AG10803 (cell line): ENCODE data around the gene G6PD.
A peak's percentile ranks its signal among the peaks of the same experiment; 100 is the strongest.

ENCODE experiments used
- DNase-seq: peaks from one replicate; pipeline ENCODE4 v3.0.0; 2010; ENCODE audit warnings: low read depth
- H3K4me3 ChIP-seq: 2 replicates; pipeline ENCODE4 v1.5.1; 2011; ENCODE audit warnings: mild to moderate bottlenecking, low read length, control low read depth
- TF ChIP-seq, protein P1 (sequence below): conservative IDR thresholded peaks from 2 replicates; pipeline ENCODE4 v1.5.1; 2011; ENCODE audit warnings: mild to moderate bottlenecking, low read length, control low read depth, inconsistent platforms

Gene G6PD

DNA sequence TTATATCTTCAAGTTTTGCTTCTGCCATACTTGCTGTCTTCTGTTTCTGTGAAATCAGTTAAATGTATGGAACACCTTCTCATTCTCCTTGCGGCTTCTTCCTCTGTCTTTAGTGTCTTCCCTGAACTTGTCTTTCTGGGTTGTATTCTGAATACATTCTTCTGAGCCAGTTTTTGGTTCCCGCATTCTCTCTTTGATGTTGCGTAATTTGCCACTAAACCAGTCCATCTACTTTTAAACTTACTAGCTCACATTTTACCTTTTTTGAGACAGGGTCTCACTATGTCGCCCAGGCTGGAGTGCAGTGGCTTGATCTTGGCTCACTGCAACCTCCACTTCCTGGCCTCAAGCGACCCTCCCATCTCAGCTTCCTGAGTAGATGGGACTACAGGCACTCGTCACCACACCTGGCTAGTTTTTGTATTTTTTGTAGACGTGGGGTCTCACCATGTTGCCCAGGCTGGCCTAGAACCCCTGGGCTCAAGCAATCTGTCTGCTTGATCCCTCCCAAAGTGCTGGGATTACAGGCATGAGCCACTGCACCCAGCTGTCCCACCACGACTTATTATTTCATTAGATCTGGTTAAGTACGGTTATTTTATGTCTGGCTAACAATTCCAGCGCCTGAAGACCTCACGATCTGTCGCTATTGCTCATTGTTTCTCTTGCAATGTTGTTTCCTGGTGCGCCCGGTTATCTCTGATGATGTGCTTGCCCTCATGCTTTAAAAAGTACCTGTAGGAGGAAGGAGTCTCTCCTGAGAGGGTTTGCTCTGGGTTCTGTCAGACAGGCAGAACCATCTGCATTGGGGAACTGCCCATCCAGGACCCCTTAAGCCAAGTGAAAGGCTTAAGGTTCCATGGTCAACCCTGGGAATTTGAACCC lies 20.8 kb downstream of the G6PD start:
- TF ChIP-seq, protein P1, sequence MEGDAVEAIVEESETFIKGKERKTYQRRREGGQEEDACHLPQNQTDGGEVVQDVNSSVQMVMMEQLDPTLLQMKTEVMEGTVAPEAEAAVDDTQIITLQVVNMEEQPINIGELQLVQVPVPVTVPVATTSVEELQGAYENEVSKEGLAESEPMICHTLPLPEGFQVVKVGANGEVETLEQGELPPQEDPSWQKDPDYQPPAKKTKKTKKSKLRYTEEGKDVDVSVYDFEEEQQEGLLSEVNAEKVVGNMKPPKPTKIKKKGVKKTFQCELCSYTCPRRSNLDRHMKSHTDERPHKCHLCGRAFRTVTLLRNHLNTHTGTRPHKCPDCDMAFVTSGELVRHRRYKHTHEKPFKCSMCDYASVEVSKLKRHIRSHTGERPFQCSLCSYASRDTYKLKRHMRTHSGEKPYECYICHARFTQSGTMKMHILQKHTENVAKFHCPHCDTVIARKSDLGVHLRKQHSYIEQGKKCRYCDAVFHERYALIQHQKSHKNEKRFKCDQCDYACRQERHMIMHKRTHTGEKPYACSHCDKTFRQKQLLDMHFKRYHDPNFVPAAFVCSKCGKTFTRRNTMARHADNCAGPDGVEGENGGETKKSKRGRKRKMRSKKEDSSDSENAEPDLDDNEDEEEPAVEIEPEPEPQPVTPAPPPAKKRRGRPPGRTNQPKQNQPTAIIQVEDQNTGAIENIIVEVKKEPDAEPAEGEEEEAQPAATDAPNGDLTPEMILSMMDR, result no peak
- DNase-seq, result no peak
- H3K4me3 ChIP-seq, result no peak overlapping the region

DNA sequence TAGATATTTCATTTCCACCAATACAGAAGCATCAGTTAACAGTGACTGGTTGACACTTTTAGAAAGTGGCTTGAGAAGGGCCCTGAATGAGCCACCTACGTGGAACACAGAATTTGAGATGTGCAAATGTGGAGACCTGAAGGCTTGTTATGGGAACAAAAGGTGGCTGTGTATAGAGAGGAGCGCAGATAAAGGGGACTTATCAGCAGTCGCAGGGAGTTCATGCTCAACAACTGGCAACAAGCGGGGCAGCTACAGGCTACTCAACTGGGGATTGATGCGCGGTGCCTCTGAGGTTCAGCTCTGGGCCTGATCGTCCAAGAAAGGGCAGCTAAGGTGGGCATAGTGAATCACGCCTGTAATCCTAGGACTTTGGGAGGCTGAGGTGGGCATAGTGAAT lies 27.3 kb downstream of the G6PD start:
- DNase-seq, result no peak
- TF ChIP-seq, protein P1, result no peak
- no peak overlapping the region for H3K4me3 ChIP-seq

DNA sequence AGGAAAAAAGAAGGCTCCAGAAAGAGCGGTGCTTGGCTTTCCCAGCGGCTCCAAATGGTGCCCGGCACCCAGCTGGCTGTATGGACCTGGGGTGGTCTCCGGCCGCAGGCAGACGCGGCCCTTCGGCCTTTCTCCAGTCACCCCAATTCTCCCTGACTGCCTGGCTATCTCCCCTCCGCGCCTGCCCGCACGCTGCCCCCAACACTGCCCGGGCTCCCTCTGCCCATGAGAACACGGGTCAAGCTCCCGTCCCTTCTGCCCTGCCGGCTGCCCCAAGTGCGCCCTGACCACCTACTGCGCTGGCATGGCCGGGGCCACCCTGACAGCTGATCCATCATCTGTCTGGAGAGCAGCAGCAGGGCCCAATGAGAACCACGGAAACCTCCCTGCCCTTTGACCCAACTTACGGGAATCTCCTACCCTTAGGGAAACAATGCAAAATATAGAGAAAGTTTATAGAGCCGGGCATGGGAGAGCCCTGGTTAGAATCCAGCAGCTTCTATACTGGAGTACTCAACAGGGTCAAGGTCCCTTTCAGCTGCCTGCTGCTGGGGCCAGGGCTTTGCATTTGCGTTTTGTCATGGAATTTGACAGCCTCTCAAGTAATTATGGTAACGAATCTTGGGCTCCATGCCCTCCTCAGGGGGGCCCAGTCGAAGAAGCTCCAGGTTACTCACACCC lies 29.4 kb downstream of the G6PD start:
- TF ChIP-seq, protein P1, result no peak
- no peak for DNase-seq
- H3K4me3 ChIP-seq, result peak overlapping the region; percentile 65; the same call in 1 of the 2 replicates

DNA sequence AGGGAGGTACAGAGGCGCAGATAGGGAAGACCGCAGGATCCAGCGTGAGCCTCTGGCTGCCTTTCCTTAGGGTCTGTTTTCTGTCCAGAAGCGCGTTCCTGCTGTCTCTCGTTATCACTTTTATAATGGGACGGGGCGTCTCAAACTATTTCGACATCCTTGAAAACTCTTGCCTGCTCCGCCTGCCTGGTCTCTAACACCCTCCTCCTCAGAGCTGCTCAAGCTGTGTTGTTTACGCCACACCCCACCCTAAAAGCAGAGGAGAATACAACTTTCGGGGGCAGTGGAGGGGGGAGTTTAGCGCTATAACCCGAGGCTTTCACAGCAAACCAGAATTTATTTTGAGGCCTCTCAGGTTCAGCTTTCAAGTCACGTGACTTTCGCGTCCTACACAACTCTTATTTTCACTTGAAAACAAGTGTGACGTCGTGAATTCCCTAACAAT lies 30.0 kb downstream of the G6PD start:
- peak overlapping the region; percentile 65 for H3K4me3 ChIP-seq
- TF ChIP-seq, protein P1, result no peak
- peak; percentile 56 for DNase-seq

DNA sequence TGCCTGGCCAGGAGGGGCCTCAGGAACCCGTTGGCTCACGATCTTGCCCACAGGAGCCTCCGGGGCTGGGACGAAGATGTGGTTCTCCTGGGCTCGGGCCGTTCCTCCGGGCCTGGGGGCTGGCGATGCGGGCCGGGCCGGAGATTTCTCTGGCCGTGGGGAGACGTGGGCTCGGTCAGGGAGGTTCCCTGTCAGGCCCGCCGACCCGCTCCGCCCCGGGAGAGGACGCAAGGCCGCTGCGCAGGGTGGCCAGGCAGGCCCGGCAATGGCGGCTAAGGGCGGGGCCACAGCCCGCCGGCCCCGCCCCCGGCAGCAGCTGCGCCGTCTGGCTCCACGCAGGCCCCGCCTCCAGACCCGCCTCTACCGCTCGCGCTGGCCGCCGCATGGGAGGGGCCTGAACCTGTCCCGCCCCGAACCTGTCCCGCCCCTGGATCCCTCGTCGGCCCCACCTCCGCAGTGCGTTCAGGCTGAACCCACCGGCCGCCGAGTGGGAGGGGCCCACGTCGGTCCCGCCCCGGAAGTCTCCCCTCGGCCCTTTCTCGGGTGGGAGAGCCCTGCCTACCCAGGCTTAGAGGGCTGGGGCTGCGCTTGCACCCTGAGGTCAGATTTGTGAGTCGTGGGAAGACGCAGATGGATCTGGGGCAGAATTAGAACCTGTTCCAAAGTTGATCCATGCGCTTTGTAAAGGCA lies 30.5 kb downstream of the G6PD start, which contains the start of gene FAM3A:
TSS of gene FAM3A (minus strand) at position 267 of the 690 bp plus-strand sequence. CDS start 460 bp downstream, outside the sequence.
- TF ChIP-seq, protein P1, result no peak
- peak within 1 kb of the TSS; percentile 70 for H3K4me3 ChIP-seq
- DNase-seq, result peak; percentile 86

DNA sequence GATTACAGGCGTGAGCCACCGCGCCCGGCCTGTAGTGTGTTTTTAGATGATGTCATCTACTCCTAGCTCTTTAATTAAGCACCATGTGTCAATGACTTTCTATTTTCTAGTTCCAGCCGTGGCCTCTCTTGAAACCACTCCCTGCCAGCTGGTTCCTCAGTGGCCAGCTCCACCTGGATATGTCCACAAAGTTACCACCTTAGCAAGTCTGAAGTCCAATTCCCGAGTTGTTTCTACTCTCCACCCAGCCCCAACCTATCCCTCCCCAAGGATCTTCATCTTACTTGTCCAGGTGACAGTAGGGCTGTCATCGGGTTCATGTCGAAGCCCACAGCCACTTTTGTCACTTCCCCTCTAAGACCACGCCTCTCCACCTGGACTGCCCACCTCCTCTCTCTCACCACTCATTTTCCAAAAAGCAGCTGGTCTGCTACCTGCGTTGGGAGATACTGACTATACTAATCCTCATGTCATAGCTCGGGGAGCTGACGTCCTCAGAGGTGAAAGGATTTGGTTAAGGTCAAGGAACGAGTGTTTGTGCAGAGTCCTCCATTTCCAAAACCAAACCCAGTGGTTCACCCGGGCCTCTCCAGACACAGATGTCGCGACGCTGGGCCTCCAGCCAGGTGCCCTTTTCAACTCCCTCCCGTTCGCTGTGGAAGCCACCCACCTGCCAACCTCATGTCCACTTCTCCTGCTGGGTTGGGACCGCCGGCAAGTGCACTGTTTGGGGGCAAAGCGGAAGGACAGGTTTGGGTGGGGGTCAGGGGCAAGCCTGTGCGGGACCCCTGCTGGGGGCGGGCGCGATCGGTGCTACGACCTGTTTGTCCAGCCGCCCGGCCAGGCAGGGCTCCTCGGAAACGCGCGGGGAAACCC lies 31.3 kb downstream of the G6PD start:
- DNase-seq, result peak; percentile 12

More for the DNA sequence above, 31.3 kb downstream of the G6PD start:
- peak overlapping the region; percentile 70 for H3K4me3 ChIP-seq
- TF ChIP-seq, protein P1, result no peak
